H9 (cell line): ENCODE results near the gene FYN. TPM values are rescaled to one million over a fixed set of nuclear protein-coding genes. Genes with fewer than 3 reads are reported as not detected.

ENCODE experiments used
- DNase-seq: peaks from one replicate; pipeline ENCODE4 v3.0.0-alpha.2; 2017
- H2AFZ ChIP-seq: one replicate; pipeline ENCODE4 v1.6.1; 2013; ENCODE audit warnings: mild to moderate bottlenecking, low read length, control low read depth, moderate library complexity
- H2AK5ac ChIP-seq: 2 replicates; pipeline ENCODE4 v1.6.1; 2013; ENCODE audit warnings: low read length, control low read depth, mixed read lengths; ENCODE audit not compliant: insufficient read length
- H2BK120ac ChIP-seq: one replicate; pipeline ENCODE4 v1.6.1; 2013; ENCODE audit warnings: low read depth, mild to moderate bottlenecking, low read length, control low read depth, inconsistent platforms; ENCODE audit not compliant: poor library complexity, severe bottlenecking
- H2BK12ac ChIP-seq: 2 replicates; pipeline ENCODE4 v1.6.1; 2013; ENCODE audit warnings: low read length, control low read depth, mixed read lengths, low read depth; ENCODE audit not compliant: insufficient read length
- H2BK15ac ChIP-seq: 2 replicates; pipeline ENCODE4 v1.6.1; 2013; ENCODE audit warnings: low read depth, low read length, control low read depth
- H2BK20ac ChIP-seq: one replicate; pipeline ENCODE4 v1.6.1; 2013; ENCODE audit warnings: low read depth, mild to moderate bottlenecking, low read length, control low read depth, inconsistent platforms; ENCODE audit not compliant: poor library complexity, severe bottlenecking
- H2BK5ac ChIP-seq: 2 replicates; pipeline ENCODE4 v1.6.1; 2013; ENCODE audit warnings: low read length, control low read depth, mixed read lengths; ENCODE audit not compliant: insufficient read length
- H3K14ac ChIP-seq: 2 replicates; pipeline ENCODE4 v1.6.1; 2013; ENCODE audit warnings: low read length, control low read depth; ENCODE audit not compliant: insufficient read depth
- H3K18ac ChIP-seq: 2 replicates; pipeline ENCODE4 v1.6.1; 2013; ENCODE audit warnings: low read depth, mild to moderate bottlenecking, mixed read lengths, low read length, control low read depth; ENCODE audit not compliant: insufficient read length
- H3K23ac ChIP-seq: 2 replicates; pipeline ENCODE4 v1.6.1; 2013; ENCODE audit warnings: low read length, control low read depth, mixed read lengths, low read depth; ENCODE audit not compliant: insufficient read length
- H3K23me2 ChIP-seq: 2 replicates; pipeline ENCODE4 v1.6.1; 2013; ENCODE audit warnings: low read depth, mild to moderate bottlenecking, mixed read lengths, low read length, control low read depth; ENCODE audit not compliant: insufficient read length, poor library complexity, severe bottlenecking
- H3K27ac ChIP-seq: 2 replicates; pipeline ENCODE4 v1.5.1; 2013; ENCODE audit warnings: low read length, control low read depth, mixed read lengths, low read depth; ENCODE audit not compliant: insufficient read length
- H3K27me3 ChIP-seq: 2 replicates; pipeline ENCODE4 v1.6.1; 2013; ENCODE audit warnings: low read length, control low read depth, inconsistent platforms; ENCODE audit not compliant: insufficient read depth
- H3K4ac ChIP-seq: 2 replicates; pipeline ENCODE4 v1.6.1; 2013; ENCODE audit warnings: low read depth, mild to moderate bottlenecking, control low read depth, inconsistent platforms, low read length, moderate library complexity
- H3K4me1 ChIP-seq: 2 replicates; pipeline ENCODE4 v1.6.1; 2013; ENCODE audit warnings: low read length, control low read depth, inconsistent platforms; ENCODE audit not compliant: insufficient read depth
- H3K4me2 ChIP-seq: 2 replicates; pipeline ENCODE4 v1.6.1; 2013; ENCODE audit warnings: low read length, control low read depth, mixed read lengths; ENCODE audit not compliant: insufficient read length, insufficient read depth
- H3K56ac ChIP-seq: 2 replicates; pipeline ENCODE4 v1.6.1; 2013; ENCODE audit warnings: low read depth, mild to moderate bottlenecking, mixed read lengths, low read length, control low read depth; ENCODE audit not compliant: insufficient read length
- H3K79me1 ChIP-seq: 2 replicates; pipeline ENCODE4 v1.6.1; 2013; ENCODE audit warnings: low read depth, mild to moderate bottlenecking, moderate library complexity, low read length, control low read depth, inconsistent platforms; ENCODE audit not compliant: insufficient read depth, poor library complexity, severe bottlenecking
- H3K79me2 ChIP-seq: 2 replicates; pipeline ENCODE4 v1.6.1; 2013; ENCODE audit warnings: low read length, control low read depth, inconsistent platforms; ENCODE audit not compliant: insufficient read depth
- H3K9ac ChIP-seq: 2 replicates; pipeline ENCODE4 v1.6.1; 2013; ENCODE audit warnings: low read length, control low read depth, mixed read lengths; ENCODE audit not compliant: insufficient read length; ENCODE audit errors: extremely low read depth
- H3K9me3 ChIP-seq: one replicate; pipeline ENCODE4 v1.6.1; 2013; ENCODE audit warnings: low read depth, low read length, inconsistent platforms; ENCODE audit not compliant: control insufficient read depth
- H3T11ph ChIP-seq: one replicate; pipeline ENCODE4 v1.6.1; 2013; ENCODE audit warnings: mild to moderate bottlenecking, low read length, control low read depth, inconsistent platforms
- H4K20me1 ChIP-seq: one replicate; pipeline ENCODE4 v1.6.1; 2013; ENCODE audit not compliant: control insufficient read depth, insufficient read length, insufficient read depth
- H4K5ac ChIP-seq: 2 replicates; pipeline ENCODE4 v1.6.1; 2013; ENCODE audit warnings: low read depth, mild to moderate bottlenecking, mixed read lengths, low read length, control low read depth; ENCODE audit not compliant: insufficient read length
- H4K8ac ChIP-seq: replicated peaks from 2 replicates; pipeline ENCODE4 v1.6.1; 2013; ENCODE audit warnings: low read length, control low read depth, mixed read lengths, low read depth; ENCODE audit not compliant: insufficient read length
- H4K91ac ChIP-seq: 2 replicates; pipeline ENCODE4 v1.6.1; 2013; ENCODE audit warnings: low read depth, mild to moderate bottlenecking, moderate library complexity, mixed read lengths, low read length, control low read depth; ENCODE audit not compliant: insufficient read length
- H3K27ac Mint-ChIP-seq, 3 experiments: 2 replicates in 2 of 3; 3 replicates in 1 of 3; pipeline ENCODE4 v1.8.0; 2020 to 2021; ENCODE audit warnings: mixed read lengths in 3 of 3, mild to moderate bottlenecking in 1 of 3, moderate library complexity in 1 of 3
- H3K27me3 Mint-ChIP-seq: 2 replicates; pipeline ENCODE4 v1.8.0; 2021; ENCODE audit warnings: low read depth, mild to moderate bottlenecking, moderate library complexity, mixed read lengths
- H3K36me3 Mint-ChIP-seq, 3 experiments: 2 replicates in 2 of 3; 3 replicates in 1 of 3; pipeline ENCODE4 v1.8.0; 2020 to 2021; ENCODE audit warnings: low read depth in 3 of 3, mixed read lengths in 3 of 3; ENCODE audit not compliant: insufficient read depth in 1 of 3
- H3K4me1 Mint-ChIP-seq, 2 experiments: 2 replicates each; pipeline ENCODE4 v1.8.0; 2020; ENCODE audit warnings: mixed read lengths in 2 of 2
- H3K4me3 Mint-ChIP-seq, 2 experiments: 2 replicates in 1 of 2; 3 replicates in 1 of 2; pipeline ENCODE4 v1.8.0; 2020 to 2021; ENCODE audit warnings: mild to moderate bottlenecking in 2 of 2, mixed read lengths in 2 of 2, moderate library complexity in 1 of 2
- H3K9me3 Mint-ChIP-seq, 2 experiments: 2 replicates in 1 of 2; 3 replicates in 1 of 2; pipeline ENCODE4 v1.8.0; 2020; ENCODE audit warnings: mild to moderate bottlenecking in 2 of 2, mixed read lengths in 2 of 2, moderate library complexity in 1 of 2
- CTCF ChIP-seq: fragments of 200-600 bp; sonication (generic); conservative IDR thresholded peaks from 3 replicates; pipeline ENCODE4 v1.8.0; 2021; ENCODE audit warnings: antibody characterized with exemption, mild to moderate bottlenecking
- whole genome bisulfite sequencing: extraction: QIAGEN DNeasy Blood & Tissue Kit; methylation state at CpG from one replicate; pipeline ENCODE4 v1.1.7; 2013; ENCODE audit warnings: missing lambda C conversion rate, low lambda C conversion rate, mixed read lengths; ENCODE audit not compliant: insufficient read length; ENCODE audit errors: extremely low coverage; 5-methylcytosine and 5-hydroxymethylcytosine counted together
- total RNA-seq: library from RNA; stranded (reverse); gene quantifications from 2 replicates; pipeline ENCODE4 v1.2.1, GENCODE V29; 2021

The FYN gene
- total RNA-seq, 1 experiment from 2014 or later = 64.8 TPM

GRCh38 chr6:111632468-111633247 lies 240.6 kb downstream of the FYN start:
- Histone ChIP-seq H3K9me3 (no peaks in the 10 kb centered on the region), H2BK15ac (no peak overlapping the region), H2BK12ac (no peak overlapping the region), H2AFZ (no peak overlapping the region), H3K79me1 (no peaks in the 10 kb centered on the region), H4K8ac (no peak overlapping the region), H2BK120ac (no peak overlapping the region), H3K18ac (no peak overlapping the region), H3T11ph (no peak overlapping the region), H3K23ac (no peak overlapping the region), H3K9ac (no peak overlapping the region), H4K91ac (no peak overlapping the region), H3K4me1 (0 out of 2 replicates have a peak, but pooled peaks cover 8% of the 10 kb centered on the region), H3K27me3 (no peaks in the 10 kb centered on the region), H2AK5ac (no peak overlapping the region), H2BK5ac (no peak overlapping the region), H3K14ac (no peak overlapping the region), H3K4ac (no peak overlapping the region), H4K20me1 (no peaks in the 10 kb centered on the region), H3K4me2 (no peak overlapping the region), H3K79me2 (no peaks in the 10 kb centered on the region), H3K56ac (no peak overlapping the region), H3K27ac (no peak overlapping the region), H4K5ac (no peak overlapping the region), H2BK20ac (no peak overlapping the region), H3K23me2 (no peaks in the 10 kb centered on the region)
- Mint-ChIP-seq H3K4me3 (no peak overlapping the region), H3K27ac (no peak overlapping the region; a peak in 1 of 7 replicates), H3K4me1 (peaks cover 21 to 27% of the 10 kb centered on the region in 2 experiments), H3K27me3 (peaks cover 8% of the 10 kb centered on the region), H3K9me3 (no peaks in the 10 kb centered on the region; a peak in 1 of 5 replicates), H3K36me3 (no peaks in the 10 kb centered on the region)
- no peak for TF ChIP-seq CTCF
- WGBS = no CpG with 5 or more reads among the region's 4 CpGs
- no peak for DNase-seq
